IMR-90 (cell line): ENCODE measurements around the gene ANKRD13D. TPM values are rescaled to one million over a fixed set of nuclear protein-coding genes. Genes with fewer than 3 reads are reported as not detected.

Experiments used
- ATAC-seq: fragments of 200-7000 bp; cut with Tn5 transposase; 2 replicates; pipeline ENCODE4 v1.9.1; 2020; ENCODE audit warnings: low read depth, mild to moderate bottlenecking, moderate library complexity
- BruUV-seq: library from RNA; stranded (reverse); fragments of 400-500 nt; replicated peaks from 2 replicates; lab custom pipeline; 2021; lab: Mats Ljungman, UMichigan
- CTCF ChIA-PET: fragments of 300-600 bp; formaldehyde crosslinking; extraction: SDS; loops from one replicate; lab custom pipeline; 2021; ENCODE audit warnings: antibody characterized with exemption; lab: Yijun Ruan, JAX
- POLR2A ChIA-PET: fragments of 300-600 bp; sonication (Branson Sonifier 250); formaldehyde crosslinking; loops from one replicate; lab custom pipeline; 2022; ENCODE audit warnings: antibody characterized with exemption; ENCODE audit not compliant: unreplicated experiment; lab: Charles Lee
- DNase-seq: peaks from one replicate; pipeline ENCODE4 v3.0.0; 2013
- H2AFZ ChIP-seq: replicated peaks from 2 replicates; pipeline ENCODE3; 2013; ENCODE audit warnings: low read length, mild to moderate bottlenecking; ENCODE audit not compliant: poor library complexity
- H2AK5ac ChIP-seq: 2 replicates; pipeline ENCODE4 v1.6.1; 2013; ENCODE audit warnings: low read depth, low read length, inconsistent platforms
- H2AK9ac ChIP-seq: replicated peaks from 2 replicates; pipeline ENCODE3; 2013; ENCODE audit warnings: mild to moderate bottlenecking, low read depth, low read length, moderate library complexity; ENCODE audit not compliant: poor library complexity
- H2BK120ac ChIP-seq: 2 replicates; pipeline ENCODE4 v1.6.1; 2013; ENCODE audit warnings: low read depth, low read length, inconsistent platforms
- H2BK15ac ChIP-seq: 3 replicates; pipeline ENCODE4 v1.6.1; 2013; ENCODE audit warnings: low read depth, low read length, inconsistent platforms
- H2BK20ac ChIP-seq: 2 replicates; pipeline ENCODE4 v1.6.1; 2013; ENCODE audit warnings: low read depth, mild to moderate bottlenecking, inconsistent platforms, low read length, moderate library complexity
- H2BK5ac ChIP-seq: 2 replicates; pipeline ENCODE4 v1.6.1; 2013; ENCODE audit warnings: mild to moderate bottlenecking, low read depth, low read length, inconsistent platforms; ENCODE audit not compliant: poor library complexity, severe bottlenecking
- H3K14ac ChIP-seq: replicated peaks from 2 replicates; pipeline ENCODE4 v1.6.1; 2013; ENCODE audit warnings: low read depth, low read length, inconsistent platforms
- H3K18ac ChIP-seq: 2 replicates; pipeline ENCODE4 v1.6.1; 2013; ENCODE audit warnings: low read depth, low read length, control low read depth
- H3K23ac ChIP-seq: 2 replicates; pipeline ENCODE4 v1.6.1; 2013; ENCODE audit warnings: low read depth, low read length, inconsistent platforms
- H3K27ac ChIP-seq: 2 replicates; pipeline ENCODE4 v1.5.1; 2013; ENCODE audit warnings: mild to moderate bottlenecking, control low read depth, low read length; ENCODE audit not compliant: insufficient read depth
- H3K27me3 ChIP-seq: 2 replicates; pipeline ENCODE4 v1.6.1; 2013; ENCODE audit warnings: low read length; ENCODE audit not compliant: control insufficient read depth, insufficient read depth
- H3K36me3 ChIP-seq: 2 replicates; pipeline ENCODE4 v1.6.1; 2013; ENCODE audit warnings: low read length, mixed read lengths; ENCODE audit not compliant: control insufficient read depth, insufficient read depth
- H3K4ac ChIP-seq: 2 replicates; pipeline ENCODE4 v1.6.1; 2013; ENCODE audit warnings: low read depth, low read length, inconsistent platforms
- H3K4me1 ChIP-seq: 2 replicates; pipeline ENCODE4 v1.6.1; 2013; ENCODE audit warnings: low read length, mixed read lengths; ENCODE audit not compliant: control insufficient read depth, insufficient read depth
- H3K4me2 ChIP-seq: 2 replicates; pipeline ENCODE4 v1.6.1; 2013; ENCODE audit warnings: low read depth, mild to moderate bottlenecking, control low read depth, low read length, moderate library complexity
- H3K4me3 ChIP-seq: 2 replicates; pipeline ENCODE4 v1.5.1; 2013; ENCODE audit warnings: low read depth, mild to moderate bottlenecking, control low read depth, low read length, moderate library complexity; ENCODE audit not compliant: insufficient read depth
- H3K56ac ChIP-seq: 2 replicates; pipeline ENCODE4 v1.6.1; 2013; ENCODE audit warnings: low read length, inconsistent platforms; ENCODE audit not compliant: insufficient read depth; ENCODE audit errors: extremely low read depth
- H3K79me1 ChIP-seq, 2 experiments: 2 replicates each; pipeline ENCODE4 v1.6.1; 2013; ENCODE audit warnings: low read length in 2 of 2, inconsistent platforms in 1 of 2, low read depth in 1 of 2
- H3K9ac ChIP-seq: 2 replicates; pipeline ENCODE4 v1.6.1; 2013; ENCODE audit warnings: low read depth, low read length, control low read depth
- H3K9me1 ChIP-seq: 2 replicates; pipeline ENCODE4 v1.6.1; 2013; ENCODE audit warnings: low read length, inconsistent platforms; ENCODE audit not compliant: insufficient read depth
- H3K9me3 ChIP-seq: 2 replicates; pipeline ENCODE4 v1.6.1; 2013; ENCODE audit warnings: low read length; ENCODE audit not compliant: control insufficient read depth, insufficient read depth
- H4K20me1 ChIP-seq: 2 replicates; pipeline ENCODE4 v1.6.1; 2013; ENCODE audit warnings: low read length, inconsistent platforms; ENCODE audit not compliant: insufficient read depth
- H4K5ac ChIP-seq: 2 replicates; pipeline ENCODE4 v1.6.1; 2013; ENCODE audit warnings: mild to moderate bottlenecking, low read depth, low read length, control low read depth
- H4K8ac ChIP-seq, 2 experiments: 2 replicates each; pipeline ENCODE4 v1.6.1; 2013; ENCODE audit warnings: low read depth in 2 of 2, low read length in 2 of 2, control low read depth in 1 of 2, inconsistent platforms in 1 of 2
- H4K91ac ChIP-seq: 2 replicates; pipeline ENCODE4 v1.6.1; 2013; ENCODE audit warnings: low read depth, low read length, inconsistent platforms; ENCODE audit not compliant: insufficient read depth
- BHLHE40 ChIP-seq: fragments of 150-350 bp; IDR thresholded peaks from 2 replicates; pipeline ENCODE4 v1.6.1; 2016; ENCODE audit warnings: mild to moderate bottlenecking, low read depth, low read length
- CHD1 ChIP-seq: IDR thresholded peaks from 2 replicates; pipeline ENCODE4 v1.6.1; 2012; ENCODE audit warnings: low read depth, low read length, improper control_type of control experiment
- CTCF ChIP-seq: conservative IDR thresholded peaks from 2 replicates; pipeline ENCODE4 v1.5.1; 2012; ENCODE audit warnings: mild to moderate bottlenecking, low read depth, low read length, improper control_type of control experiment
- ELK1 ChIP-seq: fragments of 150-350 bp; IDR thresholded peaks from 2 replicates; pipeline ENCODE4 v1.6.1; 2016; ENCODE audit warnings: low read depth, mild to moderate bottlenecking, low read length, moderate library complexity, borderline replicate concordance
- FOS ChIP-seq: fragments of 150-350 bp; IDR thresholded peaks from 2 replicates; pipeline ENCODE4 v1.6.1; 2016; ENCODE audit warnings: low read depth, low read length
- MAFK ChIP-seq: IDR thresholded peaks from 2 replicates; pipeline ENCODE4 v1.6.1; 2012; ENCODE audit warnings: low read depth, low read length, improper control_type of control experiment
- MAZ ChIP-seq: IDR thresholded peaks from 2 replicates; pipeline ENCODE4 v1.6.1; 2012; ENCODE audit warnings: low read depth, mild to moderate bottlenecking, low read length, improper control_type of control experiment, moderate library complexity, borderline replicate concordance
- MXI1 ChIP-seq: IDR thresholded peaks from 2 replicates; pipeline ENCODE4 v1.6.1; 2012; ENCODE audit warnings: low read depth, mild to moderate bottlenecking, low read length, moderate library complexity, borderline replicate concordance
- NFE2L2 ChIP-seq: fragments of 150-350 bp; IDR thresholded peaks from 2 replicates; pipeline ENCODE4 v1.6.1; 2016; ENCODE audit warnings: low read depth, mild to moderate bottlenecking, low read length
- POLR2A ChIP-seq: IDR thresholded peaks from 2 replicates; pipeline ENCODE4 v1.6.1; 2012; ENCODE audit warnings: mild to moderate bottlenecking, low read depth, low read length
- RCOR1 ChIP-seq: IDR thresholded peaks from 2 replicates; pipeline ENCODE4 v1.6.1; 2012; ENCODE audit warnings: mild to moderate bottlenecking, low read length, improper control_type of control experiment; ENCODE audit not compliant: insufficient replicate concordance
- RFX5 ChIP-seq: IDR thresholded peaks from 2 replicates; pipeline ENCODE4 v1.8.0; 2012; ENCODE audit warnings: low read depth, mild to moderate bottlenecking, low read length, moderate library complexity
- SMC3 ChIP-seq: fragments of 150-350 bp; IDR thresholded peaks from 2 replicates; pipeline ENCODE4 v1.6.1; 2016; ENCODE audit warnings: low read depth, mild to moderate bottlenecking, antibody characterized with exemption, low read length, moderate library complexity
- USF2 ChIP-seq: fragments of 150-350 bp; IDR thresholded peaks from 2 replicates; pipeline ENCODE4 v1.6.1; 2017; ENCODE audit warnings: mild to moderate bottlenecking, antibody characterized with exemption, low read length, low read depth
- WGBS, 2 experiments: methylation state at CpG; one replicate each; pipeline versions ENCODE4 v1.1.5 to v1.1.7; 2013; ENCODE audit warnings: missing lambda C conversion rate in 2 of 2; ENCODE audit not compliant: insufficient read length in 1 of 2; ENCODE audit errors: extremely low coverage in 2 of 2; 5-methylcytosine and 5-hydroxymethylcytosine counted together
- dilution Hi-C: fragments of 300-500 bp; cut with HindIII; formaldehyde crosslinking; loops from one replicate; pipeline ENCODE4 v1.14.3; 2018; ENCODE audit warnings: low sequenced_read_pairs; ENCODE audit not compliant: unreplicated experiment
- in situ Hi-C: fragments of 300-500 bp; cut with MboI; formaldehyde crosslinking; loops from 3 replicates; pipeline ENCODE4 v1.14.3; 2019; ENCODE audit warnings: low sequenced_read_pairs, inconsistent platforms, mixed read lengths
- intact Hi-C: fragments of 100-400 bp; cut with micrococcal nuclease; formaldehyde crosslinking; loops from 2 replicates; pipeline ENCODE4 v1.10.0; 2022
- polyA plus RNA-seq, 3 experiments: library from polyadenylated mRNA; depleted of rRNA; stranded (reverse); fragments of >200 nt; gene quantifications; 2 replicates each; pipeline ENCODE4 v1.2.3, GENCODE V29; 2012; ENCODE audit warnings: low replicate concordance in 1 of 3
- total RNA-seq: library from RNA; depleted of rRNA; stranded (reverse); fragments of >200 nt; gene quantifications from 2 replicates; pipeline ENCODE4 v1.2.3, GENCODE V29; 2012

The ANKRD13D gene
- total and polyA plus RNA-seq, 2 of the 4 experiments (the other 2 are of a cell fraction): 7.3 to 38.4 TPM

- WGBS, 2 experiments: 98% methylated on average over 6 of the region's 39 CpGs; no CpG with 5 or more reads in 1 of the 2 experiments
- TF ChIP-seq POLR2A: no peak
- TF ChIP-seq MAZ: no peak
- TF ChIP-seq USF2: no peak
- TF ChIP-seq BHLHE40: no peak
- TF ChIP-seq NFE2L2: no peak
- TF ChIP-seq FOS: no peak
- TF ChIP-seq RFX5: no peak
- no peak for TF ChIP-seq CTCF
- no peak for TF ChIP-seq CHD1
- TF ChIP-seq RCOR1: no peak
- no peak for TF ChIP-seq MXI1
- no peak for TF ChIP-seq SMC3
- no peak for TF ChIP-seq ELK1
- no peak for TF ChIP-seq MAFK
These were observed 3.3 kb upstream of the ANKRD13D start for GRCh38 chr11:67285541-67286498.

More at GRCh38 chr11:67285541-67286498, 3.3 kb upstream of the ANKRD13D start:
- Histone ChIP-seq H2BK120ac (no peak overlapping the region), H3K56ac (no peak overlapping the region), H3K4ac (no peak overlapping the region), H3K18ac (no peak overlapping the region), H2AK5ac (no peak overlapping the region), H3K9me3 (no peaks in the 10 kb centered on the region), H2AFZ (no peak overlapping the region), H4K8ac (no peak overlapping the region), H3K27ac (no peak overlapping the region), H3K9ac (no peak overlapping the region), H3K4me3 (no peak overlapping the region), H2BK15ac (no peak overlapping the region), H3K9me1 (peaks cover 15% of the 10 kb centered on the region; the same call in 1 of the 2 replicates), H2BK20ac (no peak overlapping the region), H3K4me1 (peaks cover 15% of the 10 kb centered on the region), H4K5ac (no peak overlapping the region), H3K14ac (no peak overlapping the region), H4K20me1 (no peaks in the 10 kb centered on the region; the same call in 1 of the 2 replicates), H3K23ac (no peak overlapping the region), H2BK5ac (no peak overlapping the region), H3K4me2 (no peak overlapping the region), H3K36me3 (peaks cover 58% of the 10 kb centered on the region), H3K27me3 (no peaks in the 10 kb centered on the region), H4K91ac (no peak overlapping the region), H3K79me1 (peaks cover 6 to 33% of the 10 kb centered on the region in 2 experiments; a peak in 3 of 4 replicates), H2AK9ac (no peak overlapping the region)
- ChIA-PET POLR2A (no interaction called here), CTCF (no interaction called here)
- in situ Hi-C loops: no loop called here
- BruUV-seq: TSS peak; percentile 60
- no peak for DNase-seq
- dilution Hi-C loops: no loop called here
- intact Hi-C loops: no loop called here
- ATAC-seq: no peak
